Measurements from ENCODE around the gene TNKS1BP1.
A peak's percentile ranks its signal among the peaks of the same experiment; 100 is the strongest.
"Not testable (repeated sequence)": the region's sequence is repeated elsewhere in the genome, so short reads cannot be mapped to it uniquely, and the experiment has no call there.

Gene TNKS1BP1

GRCh38 chr11:57340039-57340615, 15.4 kb upstream of the TNKS1BP1 start:
- H3K4me1 ChIP-seq (ENCODE audit: control insufficient read depth, insufficient read depth, low read length): peaks cover 9% of the 10 kb centered on the region
- DNase-seq (ENCODE audit: low read depth): no peak
- no peak overlapping the region for H3K4me3 ChIP-seq (ENCODE audit: low read length)
- H3K36me3 ChIP-seq (ENCODE audit: control insufficient read depth, insufficient read depth, low read length, severe bottlenecking): no peaks in the 10 kb centered on the region
- H3K9ac ChIP-seq (ENCODE audit: low read length): no peak overlapping the region
- H3K9me3 ChIP-seq (ENCODE audit: control insufficient read depth, low read length): no peaks in the 10 kb centered on the region
- H3K27me3 ChIP-seq (replicated peaks; ENCODE audit: control insufficient read depth, insufficient read depth, low read length): peaks cover 19% of the 10 kb centered on the region

GRCh38 chr11:57339328-57339727, 14.6 kb upstream of the TNKS1BP1 start:
- H3K9ac ChIP-seq (ENCODE audit: low read length): no peak overlapping the region
- no peak for DNase-seq (ENCODE audit: low read depth)
- H3K4me3 ChIP-seq (ENCODE audit: low read length): no peak overlapping the region
- H3K4me1 ChIP-seq (ENCODE audit: control insufficient read depth, insufficient read depth, low read length): peaks cover 17% of the 10 kb centered on the region
- H3K27me3 ChIP-seq (replicated peaks; ENCODE audit: control insufficient read depth, insufficient read depth, low read length): peaks cover 19% of the 10 kb centered on the region
- H3K9me3 ChIP-seq (ENCODE audit: control insufficient read depth, low read length): no peaks in the 10 kb centered on the region
- no peaks in the 10 kb centered on the region for H3K36me3 ChIP-seq (ENCODE audit: control insufficient read depth, insufficient read depth, low read length, severe bottlenecking)

DNA sequence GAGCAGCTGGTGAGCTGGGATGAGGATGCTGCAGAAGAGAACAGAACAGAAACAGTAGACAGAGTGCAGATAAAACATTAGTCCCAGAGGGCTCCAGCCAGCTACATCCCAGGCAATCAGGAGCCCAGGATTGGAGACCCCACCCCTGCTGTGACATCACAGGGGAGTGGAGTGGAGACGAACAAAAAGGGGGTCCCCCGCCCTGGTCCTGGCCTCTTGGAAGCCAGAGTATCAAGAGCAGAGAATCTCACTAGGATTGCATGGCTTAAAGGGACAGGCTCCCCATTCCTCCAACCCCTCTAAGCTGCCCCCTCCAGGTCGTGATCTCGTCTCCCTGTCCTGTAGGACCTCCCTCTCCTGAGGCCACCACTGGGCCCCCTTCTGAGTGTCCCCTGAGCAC, 13.4 kb upstream of the TNKS1BP1 start, which contains the start of gene P2RX3:
P2RX3 (plus strand) TSS at position 211 of the 400 bp plus-strand sequence. CDS start 199 bp downstream, outside the sequence.
- Histone ChIP-seq H3K9me3 (ENCODE audit: control insufficient read depth, low read length) (no peaks in the 10 kb centered on the region), H3K36me3 (ENCODE audit: control insufficient read depth, insufficient read depth, low read length, severe bottlenecking) (peaks cover 8% of the 10 kb centered on the region), H3K4me1 (ENCODE audit: control insufficient read depth, insufficient read depth, low read length) (peaks cover 19% of the 10 kb centered on the region), H3K9ac (ENCODE audit: low read length) (no peak within 1 kb of the TSS), H3K27me3 (replicated peaks; ENCODE audit: control insufficient read depth, insufficient read depth, low read length) (peaks cover 19% of the 10 kb centered on the region), H3K4me3 (ENCODE audit: low read length) (no peak within 1 kb of the TSS)
- no peak for DNase-seq (ENCODE audit: low read depth)

DNA sequence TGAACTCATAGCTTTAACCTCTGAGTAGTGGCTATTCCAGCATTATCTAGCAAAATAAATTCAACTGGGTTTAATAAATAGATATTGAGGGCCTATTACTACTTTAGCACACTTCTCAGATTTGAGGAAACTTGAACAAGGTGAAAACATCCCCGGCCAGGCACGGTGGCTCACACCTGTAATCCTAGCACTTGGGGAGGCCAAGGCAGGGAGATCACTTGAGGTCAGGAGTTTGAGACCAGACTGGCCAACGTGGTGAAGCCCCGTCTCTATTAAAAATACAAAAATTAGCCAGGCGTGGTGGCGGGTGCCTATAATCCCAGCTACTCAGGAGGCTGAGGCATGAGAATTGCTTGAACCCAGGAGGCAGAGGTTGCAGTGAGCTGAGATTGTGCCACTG, 12.1 kb upstream of the TNKS1BP1 start:
- not testable (repeated sequence) for H3K9ac ChIP-seq (ENCODE audit: low read length); DNase-seq (ENCODE audit: low read depth); H3K4me3 ChIP-seq (ENCODE audit: low read length); H3K9me3 ChIP-seq (ENCODE audit: control insufficient read depth, low read length)
- H3K4me1 ChIP-seq (ENCODE audit: control insufficient read depth, insufficient read depth, low read length): peaks cover 19% of the 10 kb centered on the region
- peaks cover 20% of the 10 kb centered on the region for H3K36me3 ChIP-seq (ENCODE audit: control insufficient read depth, insufficient read depth, low read length, severe bottlenecking)
- peaks cover 19% of the 10 kb centered on the region for H3K27me3 ChIP-seq (replicated peaks; ENCODE audit: control insufficient read depth, insufficient read depth, low read length)

GRCh38 chr11:57336111-57336666, 11.4 kb upstream of the TNKS1BP1 start:
- Histone ChIP-seq H3K36me3 (ENCODE audit: control insufficient read depth, insufficient read depth, low read length, severe bottlenecking) (peaks cover 27% of the 10 kb centered on the region), H3K27me3 (replicated peaks; ENCODE audit: control insufficient read depth, insufficient read depth, low read length) (peaks cover 19% of the 10 kb centered on the region), H3K4me3 (ENCODE audit: low read length) (peak overlapping the region; percentile 84), H3K9me3 (ENCODE audit: control insufficient read depth, low read length) (no peaks in the 10 kb centered on the region), H3K9ac (ENCODE audit: low read length) (peak overlapping the region; percentile 92), H3K4me1 (ENCODE audit: control insufficient read depth, insufficient read depth, low read length) (peaks cover 19% of the 10 kb centered on the region)
- DNase-seq (ENCODE audit: low read depth): no peak

- peak; percentile 94 for DNase-seq (ENCODE audit: low read depth)
Measured at GRCh38 chr11:57335343-57336110, 10.8 kb upstream of the TNKS1BP1 start, which contains the start of gene SSRP1. TSS of gene SSRP1 (minus strand) at chr11:57335892. CDS start at chr11:57335121, 771 bp downstream.

DNA sequence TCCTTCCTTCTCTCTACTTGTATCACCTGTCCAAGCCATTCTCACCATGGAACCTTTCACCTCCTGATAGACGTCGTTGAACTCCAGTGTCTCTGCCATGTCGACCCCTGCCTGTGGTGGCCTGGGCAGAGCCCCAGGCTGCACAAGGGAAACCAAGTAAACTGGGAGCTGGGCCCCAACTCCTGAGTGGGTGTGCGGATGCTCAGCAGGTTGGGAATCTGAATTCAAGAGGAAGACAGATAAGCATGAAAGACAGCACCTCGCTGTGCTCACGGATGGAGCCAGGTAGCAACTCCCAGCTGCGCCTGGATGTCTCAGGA, 10.2 kb upstream of the TNKS1BP1 start:
- Histone ChIP-seq H3K9ac (ENCODE audit: low read length) (peak overlapping the region; percentile 82), H3K36me3 (ENCODE audit: control insufficient read depth, insufficient read depth, low read length, severe bottlenecking) (peaks cover 39% of the 10 kb centered on the region), H3K27me3 (replicated peaks; ENCODE audit: control insufficient read depth, insufficient read depth, low read length) (peaks cover 19% of the 10 kb centered on the region), H3K4me3 (ENCODE audit: low read length) (peak overlapping the region; percentile 84), H3K4me1 (ENCODE audit: control insufficient read depth, insufficient read depth, low read length) (peaks cover 19% of the 10 kb centered on the region), H3K9me3 (ENCODE audit: control insufficient read depth, low read length) (no peaks in the 10 kb centered on the region)
- DNase-seq (ENCODE audit: low read depth): no peak

More at GRCh38 chr11:57335343-57336110, 10.8 kb upstream of the TNKS1BP1 start, which contains the start of gene SSRP1:
- Histone ChIP-seq H3K36me3 (ENCODE audit: control insufficient read depth, insufficient read depth, low read length, severe bottlenecking) (peaks cover 34% of the 10 kb centered on the region), H3K9me3 (ENCODE audit: control insufficient read depth, low read length) (no peaks in the 10 kb centered on the region), H3K27me3 (replicated peaks; ENCODE audit: control insufficient read depth, insufficient read depth, low read length) (peaks cover 19% of the 10 kb centered on the region), H3K4me1 (ENCODE audit: control insufficient read depth, insufficient read depth, low read length) (peaks cover 19% of the 10 kb centered on the region), H3K4me3 (ENCODE audit: low read length) (peak within 1 kb of the TSS; percentile 84), H3K9ac (ENCODE audit: low read length) (peak within 1 kb of the TSS; percentile 92)

- DNase-seq (ENCODE audit: low read depth): no peak
- peaks cover 19% of the 10 kb centered on the region for H3K4me1 ChIP-seq (ENCODE audit: control insufficient read depth, insufficient read depth, low read length)
- H3K4me3 ChIP-seq (ENCODE audit: low read length): no peak overlapping the region
- H3K36me3 ChIP-seq (ENCODE audit: control insufficient read depth, insufficient read depth, low read length, severe bottlenecking): peaks cover 60% of the 10 kb centered on the region
- H3K27me3 ChIP-seq (replicated peaks; ENCODE audit: control insufficient read depth, insufficient read depth, low read length): peaks cover 2% of the 10 kb centered on the region
- no peaks in the 10 kb centered on the region for H3K9me3 ChIP-seq (ENCODE audit: control insufficient read depth, low read length)
- no peak overlapping the region for H3K9ac ChIP-seq (ENCODE audit: low read length)
Measured at GRCh38 chr11:57332694-57333440, 8.1 kb upstream of the TNKS1BP1 start.

GRCh38 chr11:57331720-57332119, 7.0 kb upstream of the TNKS1BP1 start:
- H3K27me3 ChIP-seq (replicated peaks; ENCODE audit: control insufficient read depth, insufficient read depth, low read length): no peaks in the 10 kb centered on the region
- no peaks in the 10 kb centered on the region for H3K9me3 ChIP-seq (ENCODE audit: control insufficient read depth, low read length)
- no peak overlapping the region for H3K4me3 ChIP-seq (ENCODE audit: low read length)
- H3K9ac ChIP-seq (ENCODE audit: low read length): no peak overlapping the region
- peaks cover 72% of the 10 kb centered on the region for H3K36me3 ChIP-seq (ENCODE audit: control insufficient read depth, insufficient read depth, low read length, severe bottlenecking)
- peaks cover 19% of the 10 kb centered on the region for H3K4me1 ChIP-seq (ENCODE audit: control insufficient read depth, insufficient read depth, low read length)
- DNase-seq (ENCODE audit: low read depth): no peak

- H3K4me1 ChIP-seq (ENCODE audit: control insufficient read depth, insufficient read depth, low read length): peaks cover 20% of the 10 kb centered on the region
- no peaks in the 10 kb centered on the region for H3K9me3 ChIP-seq (ENCODE audit: control insufficient read depth, low read length)
- H3K27me3 ChIP-seq (replicated peaks; ENCODE audit: control insufficient read depth, insufficient read depth, low read length): no peaks in the 10 kb centered on the region
- peaks cover 79% of the 10 kb centered on the region for H3K36me3 ChIP-seq (ENCODE audit: control insufficient read depth, insufficient read depth, low read length, severe bottlenecking)
- no peak for DNase-seq (ENCODE audit: low read depth)
- H3K9ac ChIP-seq (ENCODE audit: low read length): no peak overlapping the region
- H3K4me3 ChIP-seq (ENCODE audit: low read length): no peak overlapping the region
Measured at GRCh38 chr11:57330029-57330428, 5.3 kb upstream of the TNKS1BP1 start.

DNA sequence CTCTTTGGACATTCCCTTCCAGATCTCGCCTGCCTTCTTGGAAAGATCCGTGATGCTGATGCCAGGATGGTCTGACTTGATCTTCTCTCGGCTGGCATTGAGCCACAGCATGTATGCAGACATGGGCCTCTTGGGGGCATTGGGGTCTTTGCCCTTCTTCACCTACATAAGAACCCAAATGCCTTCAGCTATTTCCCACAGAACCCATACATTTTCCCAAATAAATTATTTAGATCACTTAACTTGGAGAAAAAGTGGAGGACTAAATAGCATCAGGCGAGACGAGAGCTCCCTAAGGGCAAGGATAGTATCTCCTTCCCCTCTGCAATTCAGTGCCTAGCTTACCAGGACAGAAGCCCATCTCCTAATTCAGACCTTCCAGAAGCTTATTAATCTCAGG, 3.0 kb upstream of the TNKS1BP1 start:
- no peak for DNase-seq (ENCODE audit: low read depth)
- Histone ChIP-seq H3K4me3 (ENCODE audit: low read length) (no peak overlapping the region), H3K4me1 (ENCODE audit: control insufficient read depth, insufficient read depth, low read length) (peaks cover 20% of the 10 kb centered on the region), H3K9ac (ENCODE audit: low read length) (no peak overlapping the region), H3K9me3 (ENCODE audit: control insufficient read depth, low read length) (no peaks in the 10 kb centered on the region), H3K36me3 (ENCODE audit: control insufficient read depth, insufficient read depth, low read length, severe bottlenecking) (peaks cover 67% of the 10 kb centered on the region), H3K27me3 (replicated peaks; ENCODE audit: control insufficient read depth, insufficient read depth, low read length) (no peaks in the 10 kb centered on the region)

All from adipocyte (in vitro differentiated cells).